C4-2B (cell line): ENCODE data around the gene NSFL1C.
A peak's percentile ranks its signal among the peaks of the same experiment; 100 is the strongest.

Source experiments
- H3K27ac ChIP-seq: fragments of 450-650 bp; 2 replicates; pipeline ENCODE4 v1.5.1; 2017
- CTCF ChIP-seq: fragments of 450-650 bp; conservative IDR thresholded peaks from 2 replicates; pipeline ENCODE4 v1.5.1; 2017; ENCODE audit warnings: mild to moderate bottlenecking
- ZFX ChIP-seq: fragments of 450-650 bp; IDR thresholded peaks from 2 replicates; pipeline ENCODE4 v1.6.1; 2017

NSFL1C gene

GRCh38 chr20:1467355-1468116 lies 887 bp upstream of the NSFL1C start:
- TF ChIP-seq ZFX = no peak
- TF ChIP-seq CTCF = no peak
- no peak overlapping the region for H3K27ac ChIP-seq

- no peak overlapping the region for H3K27ac ChIP-seq
- no peak; the same call in 1 of the 2 replicates for TF ChIP-seq CTCF
- no peak for TF ChIP-seq ZFX
Measured at GRCh38 chr20:1467082-1467354, 369 bp upstream of the NSFL1C start.

GRCh38 chr20:1465470-1466210 lies 1.0 kb downstream of the NSFL1C start:
- peak overlapping the region; percentile 90 for H3K27ac ChIP-seq
- TF ChIP-seq CTCF (no peak), ZFX (no peak)

- no peak overlapping the region for H3K27ac ChIP-seq
- TF ChIP-seq CTCF (no peak), ZFX (no peak)
Measured at GRCh38 chr20:1463971-1464570, 2.6 kb downstream of the NSFL1C start.

GRCh38 chr20:1462834-1463233 lies 3.8 kb downstream of the NSFL1C start:
- TF ChIP-seq ZFX (no peak), CTCF (no peak)
- H3K27ac ChIP-seq = no peak overlapping the region

GRCh38 chr20:1462001-1462400 lies 4.6 kb downstream of the NSFL1C start:
- TF ChIP-seq CTCF = no peak
- TF ChIP-seq ZFX = no peak
- no peak overlapping the region for H3K27ac ChIP-seq

GRCh38 chr20:1460275-1460674 lies 6.4 kb downstream of the NSFL1C start:
- no peak overlapping the region for H3K27ac ChIP-seq
- TF ChIP-seq ZFX (no peak), CTCF (no peak)
